Subcutaneous adipose tissue (tissue), 4 donors: ENCODE measurements around the gene UBFD1. TPM values are rescaled to one million over a fixed set of nuclear protein-coding genes. Genes with fewer than 3 reads are reported as not detected.

ENCODE experiments used
- CTCF ChIP-seq: fragments of 450-650 bp; IDR thresholded peaks from one replicate; pipeline ENCODE4 v1.5.1; 2016; ENCODE audit warnings: low read depth, mild to moderate bottlenecking, control low read depth, antibody characterized with exemption, moderate library complexity
- total RNA-seq, 4 donors: library from RNA; depleted of rRNA; stranded (reverse); fragments of >200 nt; gene quantifications; one replicate each; pipeline ENCODE4 v1.1.0, GENCODE V29; 2016

UBFD1 gene
- total RNA-seq, 4 donors from 2014 or later = 33.1 to 95.1 (median 58.7) TPM

- TF ChIP-seq CTCF = no peak
These were observed 39.7 kb downstream of the UBFD1 start for GRCh38 chr16:23597003-23597756.

- TF ChIP-seq CTCF = no peak
These were observed 50.2 kb downstream of the UBFD1 start for GRCh38 chr16:23607726-23608125.

GRCh38 chr16:23608194-23608593 lies 50.7 kb downstream of the UBFD1 start:
- TF ChIP-seq CTCF = no peak

GRCh38 chr16:23609929-23610328 lies 52.4 kb downstream of the UBFD1 start:
- no peak for TF ChIP-seq CTCF

GRCh38 chr16:23611936-23612335 lies 54.4 kb downstream of the UBFD1 start:
- TF ChIP-seq CTCF = no peak

- no peak for TF ChIP-seq CTCF
These were observed 58.3 kb downstream of the UBFD1 start for GRCh38 chr16:23615805-23616204.

Other genes with a start within 250 kb of the UBFD1 start
- gene COG7, start 104.5 kb upstream of the UBFD1 start, total RNA-seq = 10 to 100 TPM; 10.6 to 13.9 (median 13.3) TPM
- gene GGA2, start 47.2 kb upstream of the UBFD1 start, total RNA-seq = 10 to 100 TPM; 32.4 to 57.6 (median 49.6) TPM
- 10 to 100 TPM; 10.9 to 32.0 (median 14.0) TPM for gene EARS2, start 377 bp upstream of the UBFD1 start, total RNA-seq
- gene NDUFAB1, start 38.6 kb downstream of the UBFD1 start, total RNA-seq = 100 to 1,000 TPM in 1 of 4 donors, 10 to 100 TPM in 3; 46.7 to 158 (median 54.1) TPM
- gene PALB2, start 83.6 kb downstream of the UBFD1 start, total RNA-seq = 10 to 100 TPM in 2 of 4 donors, 1 to 10 TPM in 2; 8.3 to 16.5 (median 11.2) TPM
- 10 to 100 TPM; 25.1 to 35.8 (median 28.4) TPM for gene DCTN5, start 83.7 kb downstream of the UBFD1 start, total RNA-seq
- gene PLK1, start 121.2 kb downstream of the UBFD1 start, total RNA-seq = 1 to 10 TPM; 1.1 to 9.0 (median 3.1) TPM
- gene ERN2, start 155.5 kb downstream of the UBFD1 start, total RNA-seq = not detected
- not detected for gene CHP2, start 197.3 kb downstream of the UBFD1 start, total RNA-seq